ENCODE results near the gene ANAPC13. TPM values are rescaled to one million over a fixed set of nuclear protein-coding genes. Genes with fewer than 3 reads are reported as not detected.
A peak's percentile ranks its signal among the peaks of the same experiment; 100 is the strongest.

Gene ANAPC13
- total and polyA plus RNA-seq, 2 of the 13 experiments (the other 11 are each of a cell fraction or from before 2014, with no cell fraction given), result 48.7 to 69.1 TPM

- 0 out of 2 replicates have a peak, but pooled peaks have one; percentile 50 for TF ChIP-seq E2F2 (CRISPR knock-in tag; IDR thresholded peaks at IDR 0.05; ENCODE audit: borderline replicate concordance)
- no peak for TF ChIP-seq NFAT5 (CRISPR knock-in tag; IDR thresholded peaks at IDR 0.05)
- TF ChIP-seq ZNF275 (CRISPR knock-in tag; IDR thresholded peaks at IDR 0.05; ENCODE audit: borderline replicate concordance), result no peak
- 0 out of 2 replicates have a peak, but pooled peaks have one; percentile 32 for TF ChIP-seq ZNF414 (CRISPR knock-in tag; IDR thresholded peaks at IDR 0.05)
- no peak for TF ChIP-seq MAF1 (CRISPR knock-in tag; IDR thresholded peaks at IDR 0.05; ENCODE audit: borderline replicate concordance)
- TF ChIP-seq ATAD3A (CRISPR knock-in tag; IDR thresholded peaks at IDR 0.05), result no peak
- TF ChIP-seq KIAA2018 (CRISPR knock-in tag; IDR thresholded peaks at IDR 0.05; ENCODE audit: borderline replicate concordance), result no peak
- TF ChIP-seq MBD4 (IDR thresholded peaks at IDR 0.05; ENCODE audit: borderline replicate concordance, low read length), result no peak
- TF ChIP-seq ZBTB42 (CRISPR knock-in tag; IDR thresholded peaks at IDR 0.05), result no peak
- TF ChIP-seq ARNT2 (CRISPR knock-in tag; IDR thresholded peaks at IDR 0.05; ENCODE audit: low read depth), result peak; percentile 93
These were observed at the start of gene ANAPC13, which contains the start of gene CEP63 (continued) for GRCh38 chr3:134485718-134486576.

Data from HepG2 (cell line).